Endodermal cell (in vitro differentiated cells): ENCODE data around the gene OR4S2. TPM values are rescaled to one million over a fixed set of nuclear protein-coding genes. Genes with fewer than 3 reads are reported as not detected.

Experiments used
- DNase-seq: peaks from one replicate; pipeline ENCODE4 v3.0.0-alpha.2; 2017
- H3K27ac ChIP-seq: 2 replicates; pipeline ENCODE4 v1.5.1; 2013; ENCODE audit warnings: mild to moderate bottlenecking, low read depth, low read length, moderate library complexity
- H3K27me3 ChIP-seq: 2 replicates; pipeline ENCODE4 v1.6.1; 2013; ENCODE audit warnings: mild to moderate bottlenecking, low read length, moderate library complexity; ENCODE audit not compliant: insufficient read depth, control insufficient read depth, poor library complexity, severe bottlenecking
- H3K36me3 ChIP-seq: 2 replicates; pipeline ENCODE4 v1.7.0; 2013; ENCODE audit warnings: mild to moderate bottlenecking, low read length, moderate library complexity; ENCODE audit not compliant: control insufficient read depth, insufficient read depth
- H3K4me1 ChIP-seq: one replicate; pipeline ENCODE4 v1.7.0; 2013; ENCODE audit warnings: low read length; ENCODE audit not compliant: control insufficient read depth, insufficient read depth
- H3K4me3 ChIP-seq: 2 replicates; pipeline ENCODE4 v1.5.1; 2013; ENCODE audit warnings: mild to moderate bottlenecking, low read length, moderate library complexity
- H3K9ac ChIP-seq: 2 replicates; pipeline ENCODE4 v1.6.1; 2013; ENCODE audit warnings: mild to moderate bottlenecking, low read length, moderate library complexity; ENCODE audit not compliant: poor library complexity, severe bottlenecking; ENCODE audit errors: extremely low read depth
- H3K9me3 ChIP-seq: 2 replicates; pipeline ENCODE4 v1.6.1; 2013; ENCODE audit warnings: mild to moderate bottlenecking, low read length, moderate library complexity; ENCODE audit not compliant: control insufficient read depth
- H3K27ac Mint-ChIP-seq: 2 replicates; pipeline ENCODE4 v1.8.0; 2020; ENCODE audit warnings: mixed read lengths
- H3K27me3 Mint-ChIP-seq: 2 replicates; pipeline ENCODE4 v1.8.0; 2021; ENCODE audit warnings: mild to moderate bottlenecking, mixed read lengths; ENCODE audit not compliant: insufficient read depth
- H3K36me3 Mint-ChIP-seq: 2 replicates; pipeline ENCODE4 v1.8.0; 2020; ENCODE audit warnings: low read depth, mixed read lengths
- H3K4me1 Mint-ChIP-seq: 2 replicates; pipeline ENCODE4 v1.8.0; 2020; ENCODE audit warnings: mixed read lengths
- H3K4me3 Mint-ChIP-seq: 2 replicates; pipeline ENCODE4 v1.8.0; 2020; ENCODE audit warnings: mild to moderate bottlenecking, moderate library complexity, mixed read lengths
- H3K9me3 Mint-ChIP-seq: 2 replicates; pipeline ENCODE4 v1.8.0; 2020; ENCODE audit warnings: mild to moderate bottlenecking, mixed read lengths
- CTCF ChIP-seq: fragments of 200-600 bp; sonication (generic); conservative IDR thresholded peaks from 2 replicates; pipeline ENCODE4 v1.5.0; 2021; ENCODE audit warnings: antibody characterized with exemption, mild to moderate bottlenecking
- WGBS, 2 experiments: methylation state at CpG; one replicate each; pipeline versions ENCODE4 v1.1.5 to v1.1.7; 2013; ENCODE audit warnings: missing lambda C conversion rate in 2 of 2, mixed read lengths in 1 of 2; ENCODE audit not compliant: insufficient coverage in 1 of 2, insufficient read length in 1 of 2; 5-methylcytosine and 5-hydroxymethylcytosine counted together
- total RNA-seq, 2 donors: library from RNA; stranded (reverse); fragmentation: NEBNext Ultra II Directional in 1 of 2; extraction: Animal tissue kit (Norgen Biotek cat#: 25700) in 1 of 2; gene quantifications; 2 replicates in 1 of 2; 3 replicates in 1 of 2; pipeline ENCODE4 v1.2.1, GENCODE V29; 2021

OR4S2 gene
- total RNA-seq, 2 donors from 2014 or later: not detected

- H3K4me1 ChIP-seq: no peaks in the 10 kb centered on the region
- no peak overlapping the region for H3K27ac Mint-ChIP-seq
- H3K4me1 Mint-ChIP-seq: no peaks in the 10 kb centered on the region
- H3K36me3 Mint-ChIP-seq: no peaks in the 10 kb centered on the region
- no peaks in the 10 kb centered on the region for H3K27me3 ChIP-seq
- H3K36me3 ChIP-seq: no peaks in the 10 kb centered on the region
- no peaks in the 10 kb centered on the region for H3K27me3 Mint-ChIP-seq
- 70 to 81% methylated on average over 2 to 4 of the region's 4 CpGs for WGBS, 2 experiments
- TF ChIP-seq CTCF: no peak
- no peak overlapping the region for H3K9ac ChIP-seq
- no peak for DNase-seq
- no peak overlapping the region for H3K4me3 Mint-ChIP-seq
- no peak overlapping the region for H3K27ac ChIP-seq
- peaks cover 50% of the 10 kb centered on the region for H3K9me3 ChIP-seq
- no peak overlapping the region for H3K4me3 ChIP-seq
- peaks cover 64% of the 10 kb centered on the region for H3K9me3 Mint-ChIP-seq
Observed at GRCh38 chr11:55701429-55701828, 53.3 kb downstream of the OR4S2 start.

Other genes with a start within 250 kb of the OR4S2 start
- not detected for gene OR4C15, start 93.9 kb upstream of the OR4S2 start, total RNA-seq
- gene OR4C16, start 76.2 kb upstream of the OR4S2 start, total RNA-seq: not detected
- not detected for gene OR4C11, start 40.7 kb upstream of the OR4S2 start, total RNA-seq
- not detected for gene OR4P4, start 13.2 kb upstream of the OR4S2 start, total RNA-seq
- not detected for gene OR4C6, start 13.9 kb downstream of the OR4S2 start, total RNA-seq
- gene OR5D13, start 125.1 kb downstream of the OR4S2 start, total RNA-seq: not detected
- gene OR5D14, start 147.2 kb downstream of the OR4S2 start, total RNA-seq: not detected
- gene OR5L1, start 163.0 kb downstream of the OR4S2 start, total RNA-seq: not detected
- not detected for gene OR5D18, start 171.3 kb downstream of the OR4S2 start, total RNA-seq
- gene OR5L2, start 178.9 kb downstream of the OR4S2 start, total RNA-seq: not detected
- not detected for gene OR5D16, start 190.4 kb downstream of the OR4S2 start, total RNA-seq
- gene TRIM51, start 235.0 kb downstream of the OR4S2 start, total RNA-seq: not detected